Endothelial cell of umbilical vein (primary cell): Measurements from ENCODE around the gene DENND6A. TPM values are rescaled to one million over a fixed set of nuclear protein-coding genes. Genes with fewer than 3 reads are reported as not detected.

Experiments
- BruUV-seq: library from RNA; stranded (reverse); fragments of 400-500 nt; replicated peaks from 2 replicates; lab custom pipeline; 2021; lab: Mats Ljungman, UMichigan
- CTCF ChIA-PET: fragments of 300-600, 350-600 bp; sonication (Branson Sonifier 250); formaldehyde crosslinking; loops from one replicate; lab custom pipeline; 2021; ENCODE audit warnings: antibody characterized with exemption, inconsistent platforms; lab: Charles Lee
- POLR2A ChIA-PET: fragments of 300-600, 350-600 bp; sonication (Branson Sonifier 250); formaldehyde crosslinking; loops from one replicate; lab custom pipeline; 2021; ENCODE audit warnings: antibody characterized with exemption, inconsistent platforms; lab: Charles Lee
- DNase-seq: peaks from one replicate; pipeline ENCODE4 v3.0.0-alpha.2; 2011; ENCODE audit warnings: low read depth, low spot score
- FAIRE-seq: peaks from 2 replicates; lab custom pipeline; 2011; peaks lifted over from hg19 to GRCh38; lab: Jason Lieb, UNC
- H2AFZ ChIP-seq: 2 replicates; pipeline ENCODE4 v1.6.0; 2012; ENCODE audit warnings: low read depth, low read length, control low read depth, inconsistent platforms
- H3K27ac ChIP-seq: 2 replicates; pipeline ENCODE4 v1.5.1; 2011; ENCODE audit warnings: low read depth, mild to moderate bottlenecking, control low read depth, low read length, moderate library complexity; ENCODE audit not compliant: insufficient read depth
- H3K27me3 ChIP-seq, 2 experiments: 2 replicates each; pipeline versions ENCODE4 v1.6.0 to v1.6.1; 2011; ENCODE audit warnings: low read length in 2 of 2, mixed read lengths in 1 of 2; ENCODE audit not compliant: control insufficient read depth in 2 of 2, insufficient read depth in 2 of 2
- H3K36me3 ChIP-seq, 2 experiments: 2 replicates in 1 of 2; 3 replicates in 1 of 2; pipeline ENCODE4 v1.5.1; 2011; ENCODE audit warnings: low read length in 2 of 2, mild to moderate bottlenecking in 1 of 2, moderate library complexity in 1 of 2; ENCODE audit not compliant: control insufficient read depth in 2 of 2, insufficient read depth in 2 of 2; ENCODE audit errors: extremely low read depth in 1 of 2
- H3K4me1 ChIP-seq: 3 replicates; pipeline ENCODE4 v1.5.1; 2011; ENCODE audit warnings: mild to moderate bottlenecking, low read length; ENCODE audit not compliant: control insufficient read depth, insufficient read depth; ENCODE audit errors: extremely low read depth
- H3K4me2 ChIP-seq: 2 replicates; pipeline ENCODE4 v1.6.1; 2011; ENCODE audit warnings: low read length, control low read depth, mixed read lengths; ENCODE audit not compliant: insufficient read depth
- H3K4me3 ChIP-seq, 3 experiments: fragments of 200-600 bp in 1 of 3; sonication (generic), shearing (Covaris generic) in 1 of 3; replicated peaks in 1 of 3; 2 replicates each; pipeline ENCODE4 v1.5.1; 2011 to 2016; ENCODE audit warnings: control low read depth in 3 of 3, low read length in 3 of 3, mild to moderate bottlenecking in 2 of 3, inconsistent platforms in 1 of 3, low read depth in 1 of 3, moderate library complexity in 1 of 3; ENCODE audit not compliant: insufficient read depth in 1 of 3
- H3K79me2 ChIP-seq: 2 replicates; pipeline ENCODE4 v1.6.0; 2012; ENCODE audit warnings: low read length, inconsistent platforms; ENCODE audit not compliant: control insufficient read depth, insufficient read depth
- H3K9ac ChIP-seq: replicated peaks from 2 replicates; pipeline ENCODE3; 2011; ENCODE audit warnings: low read length, control low read depth; ENCODE audit not compliant: insufficient read depth; ENCODE audit errors: extremely low read depth
- H3K9me1 ChIP-seq: replicated peaks from 3 replicates; pipeline ENCODE4 v1.6.0; 2011; ENCODE audit warnings: mild to moderate bottlenecking, low read length; ENCODE audit not compliant: control insufficient read depth, insufficient read depth; ENCODE audit errors: extremely low read depth
- H3K9me3 ChIP-seq: replicated peaks from 2 replicates; pipeline ENCODE4 v1.5.1; 2012; ENCODE audit warnings: low read length, inconsistent platforms; ENCODE audit not compliant: control insufficient read depth, insufficient read depth
- H4K20me1 ChIP-seq: replicated peaks from 2 replicates; pipeline ENCODE3; 2011; ENCODE audit warnings: mild to moderate bottlenecking, low read length; ENCODE audit not compliant: control insufficient read depth, insufficient read depth; ENCODE audit errors: extremely low read depth
- EZH2 ChIP-seq: IDR thresholded peaks from 2 replicates; pipeline ENCODE4 v1.6.1; 2012; ENCODE audit warnings: borderline replicate concordance, low read depth, mild to moderate bottlenecking, moderate library complexity, low read length, inconsistent platforms; ENCODE audit not compliant: severe bottlenecking
- FOS ChIP-seq: IDR thresholded peaks from 2 replicates; pipeline ENCODE4 v1.6.1; 2011; ENCODE audit warnings: mild to moderate bottlenecking, low read length, moderate library complexity, borderline replicate concordance; ENCODE audit not compliant: insufficient read depth
- GATA2 ChIP-seq: IDR thresholded peaks from 2 replicates; pipeline ENCODE4 v1.7.0; 2011; ENCODE audit warnings: low read depth, mild to moderate bottlenecking, moderate library complexity, mixed read lengths, low read length; ENCODE audit not compliant: insufficient read length, insufficient read depth
- JUN ChIP-seq: IDR thresholded peaks from 2 replicates; pipeline ENCODE4 v1.6.1; 2011; ENCODE audit warnings: borderline replicate concordance, low read depth; ENCODE audit not compliant: insufficient read length, insufficient read depth
- MYC ChIP-seq: IDR thresholded peaks from one replicate; pipeline ENCODE4 v1.6.1; 2011; ENCODE audit warnings: mild to moderate bottlenecking, low read depth, low read length
- POLR2A ChIP-seq: IDR thresholded peaks from 2 replicates; pipeline ENCODE4 v1.6.1; 2012; ENCODE audit warnings: low read depth, mild to moderate bottlenecking, control low read depth, low read length
- POLR2AphosphoS5 ChIP-seq: IDR thresholded peaks from 2 replicates; pipeline ENCODE4 v1.6.1; 2012; ENCODE audit warnings: low read depth, mild to moderate bottlenecking, control low read depth, low read length, moderate library complexity; ENCODE audit not compliant: insufficient read depth
- dilution Hi-C: fragments of 300-500 bp; cut with MboI; formaldehyde crosslinking; loops from one replicate; pipeline ENCODE4 v1.15.0; 2019; ENCODE audit warnings: low sequenced_read_pairs; ENCODE audit not compliant: extremely low pct_ligation_motif_present
- intact Hi-C: fragments of 100-400 bp; cut with micrococcal nuclease; formaldehyde crosslinking; loops from one replicate; pipeline ENCODE4 v1.10.0; 2022
- polyA plus RNA-seq, 4 experiments: library from polyadenylated mRNA; depleted of rRNA in 3 of 4; stranded (reverse) in 3 of 4; unstranded in 1 of 4; fragments of >200 nt; gene quantifications; 2 replicates each; pipeline versions ENCODE4 v1.2.1 to v1.2.3, GENCODE V29; 2011 to 2012; ENCODE audit warnings: missing spikeins in 1 of 4
- total RNA-seq: library from RNA; stranded (reverse); gene quantifications from 2 replicates; pipeline ENCODE4 v1.2.3, GENCODE V29; 2021
- TF ChIP-seq, protein P1 (sequence below), 2 donors: IDR thresholded peaks; 1 replicate in 1 of 2; 2 replicates in 1 of 2; pipeline ENCODE4 v1.5.1; 2011; ENCODE audit warnings: low read length in 2 of 2, mild to moderate bottlenecking in 2 of 2, moderate library complexity in 2 of 2, control low read depth in 1 of 2, inconsistent platforms in 1 of 2, low read depth in 1 of 2; ENCODE audit not compliant: insufficient read depth in 1 of 2; ENCODE audit errors: extremely low read depth in 1 of 2
- TF ChIP-seq, protein P2 (sequence below): IDR thresholded peaks from 2 replicates; pipeline ENCODE4 v1.6.1; 2011; ENCODE audit not compliant: insufficient read depth, insufficient read length

Gene DENND6A
- total and polyA plus RNA-seq, 2 donors (not counting 3 experiments of a cell fraction or from before 2014, with no cell fraction given): 12.7 to 25.0 TPM

- H2AFZ ChIP-seq: no peak overlapping the region
- H4K20me1 ChIP-seq: no peaks in the 10 kb centered on the region
These were observed 9.6 kb downstream of the DENND6A start for GRCh38 chr3:57683286-57683685.

GRCh38 chr3:57682284-57682683 lies 10.6 kb downstream of the DENND6A start:
- Histone ChIP-seq H3K9me3 (no peaks in the 10 kb centered on the region), H4K20me1 (no peaks in the 10 kb centered on the region), H3K27ac (no peak overlapping the region), H3K79me2 (peaks cover 52% of the 10 kb centered on the region), H3K36me3 (peaks cover 0 to 2% of the 10 kb centered on the region in 2 experiments), H3K4me1 (peaks cover 6% of the 10 kb centered on the region), H3K27me3 (no peaks in the 10 kb centered on the region), H3K4me2 (no peak overlapping the region), H2AFZ (no peak overlapping the region), H3K9me1 (no peaks in the 10 kb centered on the region), H3K9ac (no peak overlapping the region), H3K4me3 (no peak overlapping the region)
- intact Hi-C loops: no loop called here
- ChIA-PET CTCF (interaction anchor here (1.5 to 1.6 kb wide), 2 partner anchors 16 to 170 kb away, joined by 4 to 7 read pairs; no protein-coding TSS in a partner anchor), POLR2A (no interaction called here)
- DNase-seq (no peak), FAIRE-seq (no peak)
- TF ChIP-seq, protein P1, sequence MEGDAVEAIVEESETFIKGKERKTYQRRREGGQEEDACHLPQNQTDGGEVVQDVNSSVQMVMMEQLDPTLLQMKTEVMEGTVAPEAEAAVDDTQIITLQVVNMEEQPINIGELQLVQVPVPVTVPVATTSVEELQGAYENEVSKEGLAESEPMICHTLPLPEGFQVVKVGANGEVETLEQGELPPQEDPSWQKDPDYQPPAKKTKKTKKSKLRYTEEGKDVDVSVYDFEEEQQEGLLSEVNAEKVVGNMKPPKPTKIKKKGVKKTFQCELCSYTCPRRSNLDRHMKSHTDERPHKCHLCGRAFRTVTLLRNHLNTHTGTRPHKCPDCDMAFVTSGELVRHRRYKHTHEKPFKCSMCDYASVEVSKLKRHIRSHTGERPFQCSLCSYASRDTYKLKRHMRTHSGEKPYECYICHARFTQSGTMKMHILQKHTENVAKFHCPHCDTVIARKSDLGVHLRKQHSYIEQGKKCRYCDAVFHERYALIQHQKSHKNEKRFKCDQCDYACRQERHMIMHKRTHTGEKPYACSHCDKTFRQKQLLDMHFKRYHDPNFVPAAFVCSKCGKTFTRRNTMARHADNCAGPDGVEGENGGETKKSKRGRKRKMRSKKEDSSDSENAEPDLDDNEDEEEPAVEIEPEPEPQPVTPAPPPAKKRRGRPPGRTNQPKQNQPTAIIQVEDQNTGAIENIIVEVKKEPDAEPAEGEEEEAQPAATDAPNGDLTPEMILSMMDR (IDR thresholded peaks at IDR 0.05; ENCODE audit: extremely low read depth in 1 of 2, insufficient read depth in 1 of 2, low read depth in 1 of 2, low read length in 2 of 2): no peak
- TF ChIP-seq FOS (no peak), POLR2AphosphoS5 (no peak), JUN (no peak), POLR2A (no peak), EZH2 (no peak), GATA2 (no peak), MYC (no peak)
- TF ChIP-seq, protein P2, sequence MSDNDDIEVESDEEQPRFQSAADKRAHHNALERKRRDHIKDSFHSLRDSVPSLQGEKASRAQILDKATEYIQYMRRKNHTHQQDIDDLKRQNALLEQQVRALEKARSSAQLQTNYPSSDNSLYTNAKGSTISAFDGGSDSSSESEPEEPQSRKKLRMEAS: no peak
- dilution Hi-C loops: no loop called here
- BruUV-seq: no TSS peak

More at GRCh38 chr3:57683286-57683685, 9.6 kb downstream of the DENND6A start:
- Histone ChIP-seq H3K36me3 (peaks cover 0 to 2% of the 10 kb centered on the region in 2 experiments), H3K9ac (no peak overlapping the region), H3K9me3 (no peaks in the 10 kb centered on the region), H3K4me3 (no peak overlapping the region), H3K79me2 (peaks cover 57% of the 10 kb centered on the region), H3K9me1 (no peaks in the 10 kb centered on the region), H3K4me2 (no peak overlapping the region), H3K27ac (no peak overlapping the region), H3K27me3 (no peaks in the 10 kb centered on the region), H3K4me1 (peaks cover 6% of the 10 kb centered on the region)
- no TSS peak for BruUV-seq
- peak; percentile 24 for DNase-seq
- POLR2A ChIA-PET: no interaction called here
- dilution Hi-C loops (no loop called here), intact Hi-C loops (no loop called here)
- peak; percentile 15 for FAIRE-seq
- CTCF ChIA-PET: interaction anchor here (0.6 kb wide), 1 partner anchor 44 kb away, joined by 5 read pairs; no protein-coding TSS in a partner anchor
- TF ChIP-seq GATA2: no peak
- TF ChIP-seq JUN: no peak
- TF ChIP-seq FOS: no peak
